ENCODE data around the gene MAGI2. TPM values are rescaled to one million over a fixed set of nuclear protein-coding genes. Genes with fewer than 3 reads are reported as not detected.

Gene MAGI2
- total and polyA plus RNA-seq, 9 donors, result 7.1 to 20.4 (median 18.7) TPM

DNA sequence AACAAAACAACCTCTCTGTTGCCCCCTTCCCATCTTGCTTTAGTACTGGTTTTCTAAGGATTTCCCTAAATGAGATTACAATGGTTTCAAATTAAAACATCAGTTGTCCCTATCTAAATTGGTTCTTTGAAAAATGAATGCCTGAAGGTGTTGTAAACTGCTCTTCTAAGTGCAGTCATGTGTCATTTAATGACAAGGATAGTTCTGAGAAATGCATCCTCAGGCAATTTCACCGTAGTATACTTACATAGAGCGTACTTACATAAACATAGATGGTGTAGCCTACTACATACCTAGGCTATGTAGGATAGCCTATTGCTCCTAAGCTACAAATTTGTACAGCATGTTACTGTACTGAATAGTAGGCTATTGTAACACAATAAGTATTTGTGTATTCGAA, 278.1 kb downstream of the MAGI2 start:
- DNase-seq, result no peak
- 91 to 92% (median 92%) methylated on average over 3 of the region's 3 CpGs for WGBS, 3 donors
- TF ChIP-seq POLR2A (IDR thresholded peaks at IDR 0.05), result no peak
- no peak for TF ChIP-seq EP300 (IDR thresholded peaks at IDR 0.05)
- TF ChIP-seq, protein P1, sequence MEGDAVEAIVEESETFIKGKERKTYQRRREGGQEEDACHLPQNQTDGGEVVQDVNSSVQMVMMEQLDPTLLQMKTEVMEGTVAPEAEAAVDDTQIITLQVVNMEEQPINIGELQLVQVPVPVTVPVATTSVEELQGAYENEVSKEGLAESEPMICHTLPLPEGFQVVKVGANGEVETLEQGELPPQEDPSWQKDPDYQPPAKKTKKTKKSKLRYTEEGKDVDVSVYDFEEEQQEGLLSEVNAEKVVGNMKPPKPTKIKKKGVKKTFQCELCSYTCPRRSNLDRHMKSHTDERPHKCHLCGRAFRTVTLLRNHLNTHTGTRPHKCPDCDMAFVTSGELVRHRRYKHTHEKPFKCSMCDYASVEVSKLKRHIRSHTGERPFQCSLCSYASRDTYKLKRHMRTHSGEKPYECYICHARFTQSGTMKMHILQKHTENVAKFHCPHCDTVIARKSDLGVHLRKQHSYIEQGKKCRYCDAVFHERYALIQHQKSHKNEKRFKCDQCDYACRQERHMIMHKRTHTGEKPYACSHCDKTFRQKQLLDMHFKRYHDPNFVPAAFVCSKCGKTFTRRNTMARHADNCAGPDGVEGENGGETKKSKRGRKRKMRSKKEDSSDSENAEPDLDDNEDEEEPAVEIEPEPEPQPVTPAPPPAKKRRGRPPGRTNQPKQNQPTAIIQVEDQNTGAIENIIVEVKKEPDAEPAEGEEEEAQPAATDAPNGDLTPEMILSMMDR (IDR thresholded peaks at IDR 0.05), result no peak
- Histone ChIP-seq H3K9me3 (no peaks in the 10 kb centered on the region), H3K27me3 (no peaks in the 10 kb centered on the region), H3K4me1 (ENCODE audit: insufficient read depth) (no peaks in the 10 kb centered on the region), H3K36me3 (no peaks in the 10 kb centered on the region), H3K4me3 (no peak overlapping the region), H3K27ac (no peak overlapping the region)
- intact Hi-C loops (cut with DNase I), result loop anchor here in 1 of 4 donors (5.0 kb wide), 1 partner anchor 1158 kb away; no protein-coding TSS in a partner anchor

DNA sequence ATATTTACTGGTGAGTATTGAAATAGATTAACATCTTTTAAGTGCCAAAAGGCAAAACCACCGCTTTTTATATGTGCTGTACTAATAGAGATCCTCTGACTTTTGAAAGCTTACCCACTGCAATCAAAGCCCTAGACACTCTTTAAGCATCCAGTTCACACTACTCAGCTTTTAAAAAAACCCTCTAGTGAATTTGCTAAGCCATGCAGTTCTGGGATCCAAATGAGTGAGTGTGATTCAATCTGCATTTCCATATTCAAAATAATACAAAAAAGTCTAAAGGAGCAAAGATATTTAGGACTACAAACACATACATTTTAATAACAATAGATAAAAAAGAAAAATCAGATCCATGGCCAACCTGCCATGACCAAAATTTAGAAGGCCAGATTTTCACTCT, 288.2 kb downstream of the MAGI2 start:
- no peak for TF ChIP-seq POLR2A (IDR thresholded peaks at IDR 0.05)
- TF ChIP-seq EP300 (IDR thresholded peaks at IDR 0.05), result no peak
- TF ChIP-seq, protein P1 (IDR thresholded peaks at IDR 0.05), result no peak
- DNase-seq, result no peak
- no peaks in the 10 kb centered on the region for H3K9me3 ChIP-seq
- H3K4me1 ChIP-seq (ENCODE audit: insufficient read depth), result no peaks in the 10 kb centered on the region
- H3K27me3 ChIP-seq, result no peaks in the 10 kb centered on the region
- intact Hi-C loops (cut with DNase I), result no loop called here
- H3K36me3 ChIP-seq, result no peaks in the 10 kb centered on the region
- no peak overlapping the region for H3K27ac ChIP-seq
- WGBS, 3 donors, result 81 to 87% (median 86%) methylated on average over 1 of the region's 1 CpG
- H3K4me3 ChIP-seq, result no peak overlapping the region

DNA sequence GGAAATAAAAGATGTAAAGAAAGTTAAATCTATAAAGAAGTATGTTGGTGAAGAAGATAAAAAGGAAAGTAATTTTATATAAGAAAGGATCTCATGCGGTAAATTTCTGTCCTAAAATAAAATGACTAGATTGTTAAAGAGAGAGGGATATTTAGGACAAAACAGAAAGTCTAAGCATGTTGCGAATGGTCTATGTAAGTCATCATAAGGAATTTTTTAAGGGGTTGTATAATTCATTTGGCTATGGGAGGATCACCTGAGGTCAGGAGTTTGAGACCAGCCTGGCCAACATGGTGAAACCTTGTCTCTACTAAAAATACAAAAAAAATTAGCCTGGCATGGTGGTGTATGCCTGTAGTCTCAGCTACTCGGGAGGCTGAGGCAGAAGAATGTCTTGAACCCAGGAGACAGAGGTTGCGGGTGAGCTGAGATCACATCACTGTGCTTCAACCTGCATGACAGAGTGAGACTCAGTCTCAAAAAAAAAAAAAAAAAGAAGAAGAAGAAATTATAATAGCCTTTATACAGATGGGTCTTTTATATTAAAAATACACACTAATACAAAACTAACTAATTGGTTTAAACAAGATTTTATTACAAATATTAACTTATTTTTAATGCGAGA, 294.3 kb downstream of the MAGI2 start:
- Histone ChIP-seq H3K4me1 (ENCODE audit: insufficient read depth) (no peaks in the 10 kb centered on the region), H3K27ac (no peak overlapping the region), H3K9me3 (no peaks in the 10 kb centered on the region), H3K36me3 (no peaks in the 10 kb centered on the region), H3K27me3 (no peaks in the 10 kb centered on the region), H3K4me3 (no peak overlapping the region)
- DNase-seq, result no peak
- WGBS, 3 donors, result 89 to 92% (median 91%) methylated on average over 5 of the region's 5 CpGs
- intact Hi-C loops (cut with DNase I), result no loop called here
- TF ChIP-seq EP300 (IDR thresholded peaks at IDR 0.05), result no peak
- TF ChIP-seq, protein P1 (IDR thresholded peaks at IDR 0.05), result no peak
- TF ChIP-seq POLR2A (IDR thresholded peaks at IDR 0.05), result no peak

DNA sequence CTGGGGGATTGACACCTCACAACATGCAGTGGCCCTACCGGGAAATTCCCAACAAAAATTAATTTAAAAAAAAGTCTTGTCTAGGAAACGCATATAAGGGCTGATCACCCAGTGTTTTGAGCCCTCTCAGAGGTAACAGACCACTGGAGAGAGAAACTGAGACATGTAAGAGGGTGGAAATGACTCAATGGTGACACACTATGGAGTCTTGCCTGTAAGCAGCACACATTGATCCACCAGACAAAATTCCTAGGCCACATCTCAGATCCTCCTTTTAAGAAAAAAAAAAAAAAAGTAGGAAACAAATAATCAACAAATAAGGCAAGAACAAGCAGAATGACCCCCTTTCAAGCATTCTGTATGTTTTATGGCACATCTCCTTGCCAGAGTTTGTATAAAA, 296.2 kb downstream of the MAGI2 start:
- no peak overlapping the region for H3K27ac ChIP-seq
- no peak for DNase-seq
- WGBS, 3 donors, result 93 to 98% (median 97%) methylated on average over 2 of the region's 2 CpGs
- no peak overlapping the region for H3K4me3 ChIP-seq
- H3K9me3 ChIP-seq, result no peaks in the 10 kb centered on the region
- H3K27me3 ChIP-seq, result no peaks in the 10 kb centered on the region
- TF ChIP-seq POLR2A (IDR thresholded peaks at IDR 0.05), result no peak
- no peak for TF ChIP-seq EP300 (IDR thresholded peaks at IDR 0.05)
- TF ChIP-seq, protein P1 (IDR thresholded peaks at IDR 0.05), result no peak
- intact Hi-C loops (cut with DNase I), result no loop called here
- no peaks in the 10 kb centered on the region for H3K36me3 ChIP-seq
- H3K4me1 ChIP-seq (ENCODE audit: insufficient read depth), result no peaks in the 10 kb centered on the region

Data from ovary (tissue), 9 donors.